ENCODE results near the gene HOXD4. TPM values are rescaled to one million over a fixed set of nuclear protein-coding genes. Genes with fewer than 3 reads are reported as not detected.
A peak's percentile ranks its signal among the peaks of the same experiment; 100 is the strongest.

The HOXD4 gene
- total RNA-seq, 1 experiment from 2014 or later, result not detected

DNA sequence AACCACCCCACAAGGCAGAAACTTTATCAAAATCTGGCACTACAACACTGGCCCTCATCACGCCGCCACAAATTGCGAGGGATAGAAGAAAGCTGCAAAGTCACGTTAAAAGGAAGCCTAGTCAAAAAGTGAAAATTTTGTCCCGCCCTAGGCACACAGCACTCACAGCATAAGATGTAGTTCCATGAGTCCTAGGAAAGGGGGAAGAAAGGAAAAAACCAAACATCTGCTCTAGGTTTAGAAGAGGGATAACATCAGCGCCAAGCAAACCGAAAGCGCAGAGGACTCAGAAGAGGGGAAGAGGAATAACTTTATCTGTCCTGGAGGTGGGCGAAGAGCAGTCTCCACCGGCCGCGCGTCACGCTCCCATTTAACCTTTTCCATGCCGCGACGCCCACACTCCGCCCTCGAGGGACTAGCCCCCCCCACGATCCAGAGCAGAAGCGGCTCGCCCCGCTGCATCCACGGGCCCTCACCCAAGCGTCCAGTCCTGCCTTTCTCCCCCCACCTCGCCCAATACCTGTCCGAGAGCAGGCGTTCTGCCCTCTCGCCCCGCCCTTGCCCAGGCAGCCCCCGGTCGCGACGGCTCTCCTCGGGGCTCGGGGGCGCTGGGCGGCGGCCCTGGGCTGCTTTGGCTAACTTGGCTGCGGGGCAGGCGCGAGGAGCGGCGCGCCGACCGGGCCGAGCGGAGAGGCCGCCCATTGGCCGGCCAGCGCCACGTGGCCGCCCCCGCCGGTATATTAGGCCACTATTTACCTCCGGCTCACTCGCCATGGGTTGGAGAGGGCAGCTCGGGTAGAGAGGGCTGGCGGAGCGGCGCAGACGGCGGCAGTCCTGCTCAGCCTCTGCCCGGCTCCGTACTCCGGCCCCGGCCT, 36.8 kb downstream of the HOXD4 start, which contains the start of gene HOXD1:
TSS of gene HOXD1 (plus strand) at position 770 of the 875 bp plus-strand sequence. CDS start 134 bp downstream, outside the sequence.
- DNase-seq (ENCODE audit: low read depth), result no peak

DNA sequence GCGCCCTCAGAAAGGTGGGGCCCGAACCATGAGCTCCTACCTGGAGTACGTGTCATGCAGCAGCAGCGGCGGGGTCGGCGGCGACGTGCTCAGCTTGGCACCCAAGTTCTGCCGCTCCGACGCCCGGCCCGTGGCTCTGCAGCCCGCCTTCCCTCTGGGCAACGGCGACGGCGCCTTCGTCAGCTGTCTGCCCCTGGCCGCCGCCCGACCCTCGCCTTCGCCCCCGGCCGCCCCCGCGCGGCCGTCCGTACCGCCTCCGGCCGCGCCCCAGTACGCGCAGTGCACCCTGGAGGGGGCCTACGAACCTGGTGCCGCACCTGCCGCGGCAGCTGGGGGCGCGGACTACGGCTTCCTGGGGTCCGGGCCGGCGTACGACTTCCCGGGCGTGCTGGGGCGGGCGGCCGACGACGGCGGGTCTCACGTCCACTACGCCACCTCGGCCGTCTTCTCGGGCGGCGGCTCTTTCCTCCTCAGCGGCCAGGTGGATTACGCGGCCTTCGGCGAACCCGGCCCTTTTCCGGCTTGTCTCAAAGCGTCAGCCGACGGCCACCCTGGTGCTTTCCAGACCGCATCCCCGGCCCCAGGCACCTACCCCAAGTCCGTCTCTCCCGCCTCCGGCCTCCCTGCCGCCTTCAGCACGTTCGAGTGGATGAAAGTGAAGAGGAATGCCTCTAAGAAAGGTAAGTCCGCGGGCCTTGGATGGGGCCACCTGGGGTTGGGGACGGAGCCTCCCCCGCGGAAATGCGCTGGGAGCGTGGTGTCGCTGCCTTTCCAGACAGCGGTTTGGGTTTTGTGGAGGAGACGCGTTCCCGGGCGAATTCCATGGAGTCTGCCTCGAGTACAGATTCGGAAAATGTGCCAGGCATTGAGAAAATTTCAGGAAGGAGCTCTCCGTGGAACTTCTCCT, 37.7 kb downstream of the HOXD4 start:
- DNase-seq (ENCODE audit: low read depth), result no peak

DNA sequence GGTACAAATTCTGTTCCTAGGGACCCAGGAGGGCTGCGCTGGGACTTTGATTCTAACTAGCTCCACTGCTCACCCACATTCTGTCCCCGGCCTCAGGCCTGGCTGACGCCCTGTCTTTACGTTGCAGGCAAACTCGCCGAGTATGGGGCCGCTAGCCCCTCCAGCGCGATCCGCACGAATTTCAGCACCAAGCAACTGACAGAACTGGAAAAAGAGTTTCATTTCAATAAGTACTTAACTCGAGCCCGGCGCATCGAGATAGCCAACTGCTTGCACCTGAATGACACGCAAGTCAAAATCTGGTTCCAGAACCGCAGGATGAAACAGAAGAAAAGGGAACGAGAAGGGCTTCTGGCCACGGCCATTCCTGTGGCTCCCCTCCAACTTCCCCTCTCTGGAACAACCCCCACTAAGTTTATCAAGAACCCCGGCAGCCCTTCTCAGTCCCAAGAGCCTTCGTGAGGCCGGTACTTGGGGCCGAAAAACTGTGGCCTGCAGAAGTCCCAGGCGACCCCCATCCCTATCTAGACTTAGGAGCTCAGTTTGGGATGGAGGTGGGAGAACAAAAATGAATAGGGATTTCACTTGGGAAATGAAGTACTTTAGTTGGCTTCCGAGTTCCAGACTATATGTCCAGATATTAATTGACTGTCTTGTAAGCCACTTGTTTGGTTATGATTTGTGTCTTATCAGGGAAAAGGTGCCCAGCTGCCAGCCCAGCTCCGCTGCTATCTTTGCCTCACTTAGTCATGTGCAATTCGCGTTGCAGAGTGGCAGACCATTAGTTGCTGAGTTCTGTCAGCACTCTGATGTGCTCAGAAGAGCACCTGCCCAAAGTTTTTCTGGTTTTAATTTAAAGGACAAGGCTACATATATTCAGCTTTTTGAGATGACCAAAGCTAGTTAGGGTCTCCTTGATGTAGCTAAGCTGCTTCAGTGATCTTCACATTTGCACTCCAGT, 38.6 kb downstream of the HOXD4 start:
- DNase-seq (ENCODE audit: low read depth), result no peak

DNA sequence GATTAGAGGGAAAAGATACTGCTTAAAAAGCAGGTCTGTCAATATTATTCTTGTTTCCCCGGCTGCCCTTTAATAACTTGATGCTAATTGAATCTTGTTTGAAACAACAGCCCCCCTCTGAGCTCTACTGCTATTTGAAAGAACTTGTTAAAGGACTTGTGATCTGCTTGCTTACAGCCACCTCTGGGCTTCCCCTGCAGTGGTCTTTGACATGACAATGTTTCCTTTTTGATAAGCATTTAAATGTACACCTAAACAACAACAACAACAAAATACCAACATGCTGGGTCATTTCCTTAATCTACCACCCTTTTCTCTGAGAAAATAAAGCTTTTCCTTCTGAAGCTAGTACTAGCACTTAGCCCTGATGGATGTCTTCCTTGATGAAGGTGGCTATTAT, 41.0 kb downstream of the HOXD4 start:
- DNase-seq (ENCODE audit: low read depth), result no peak

DNA sequence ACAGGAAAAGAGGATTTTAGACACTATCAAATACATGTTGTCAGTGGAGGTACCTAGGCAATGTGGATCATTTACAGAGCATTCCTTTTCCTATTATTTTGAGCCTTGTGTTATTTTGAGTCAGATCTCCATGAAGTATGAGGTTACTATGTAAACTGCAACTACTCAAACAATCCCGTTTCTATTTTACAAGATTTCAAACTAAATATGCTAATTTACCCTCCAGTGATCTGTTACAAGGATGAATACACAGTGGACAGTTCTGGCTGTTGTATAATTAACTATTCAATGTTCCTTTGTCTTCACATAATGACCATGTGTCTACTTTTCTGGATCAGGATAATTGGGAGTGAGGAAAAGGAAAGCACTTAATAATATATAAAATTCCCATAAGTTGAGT, 41.7 kb downstream of the HOXD4 start:
- no peak for DNase-seq (ENCODE audit: low read depth)

DNA sequence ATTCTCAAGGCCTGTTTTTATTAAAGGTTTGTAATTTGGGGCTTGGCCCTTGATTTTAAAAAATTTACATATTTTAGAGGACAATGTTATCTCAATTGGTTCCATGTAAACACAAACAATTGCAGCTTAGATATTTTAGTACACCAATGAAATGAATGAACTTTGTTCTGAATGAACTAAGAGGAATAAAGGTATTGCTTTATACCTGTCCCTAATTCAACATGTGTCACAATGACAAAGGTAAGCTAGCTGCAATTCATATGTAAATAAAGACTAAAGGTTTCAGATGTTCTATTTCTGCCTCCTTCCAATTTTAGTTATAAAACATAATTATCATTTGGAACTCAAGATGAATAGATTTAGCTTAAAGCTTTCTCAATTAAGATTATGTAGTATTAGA, 48.6 kb downstream of the HOXD4 start:
- DNase-seq (ENCODE audit: low read depth), result no peak

DNA sequence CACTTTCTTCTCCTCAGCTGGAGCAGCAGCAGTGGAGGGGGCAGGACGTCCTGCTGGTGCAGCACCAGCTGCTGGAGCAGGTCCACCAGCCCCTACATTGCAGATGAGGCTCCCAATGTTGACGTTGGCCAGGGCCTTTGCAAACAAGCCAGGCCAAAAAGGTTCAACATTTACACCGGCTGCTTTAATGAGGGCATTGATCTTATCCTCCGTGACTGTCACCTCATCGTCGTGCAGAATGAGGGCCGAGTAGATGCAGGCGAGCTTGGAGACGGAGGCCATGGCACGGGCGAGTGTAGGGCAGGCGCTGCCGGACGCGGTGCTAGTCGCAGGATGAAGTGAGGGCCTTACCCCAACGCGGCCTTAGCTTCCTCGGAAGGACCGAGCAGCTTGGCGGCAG, 49.6 kb downstream of the HOXD4 start:
- DNase-seq (ENCODE audit: low read depth), result no peak

DNA sequence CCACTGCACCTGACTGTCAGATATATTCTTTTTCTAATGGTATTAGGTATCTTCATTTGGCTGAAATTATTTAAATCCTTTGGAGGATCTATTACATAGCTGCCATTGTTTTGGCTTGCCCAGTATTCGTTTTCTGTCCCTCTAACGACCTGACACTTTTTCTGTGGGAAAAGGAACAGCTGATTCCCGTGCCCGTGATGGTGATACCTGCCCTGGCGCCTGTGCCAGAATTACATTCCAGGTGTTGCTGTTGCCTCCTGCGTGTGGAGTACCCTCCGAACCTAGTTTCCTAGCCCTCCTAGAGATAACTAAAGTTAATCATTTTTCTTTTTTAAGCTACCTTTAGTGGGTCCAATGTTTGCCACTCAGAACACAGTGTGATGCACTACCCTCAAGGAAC, 51.1 kb downstream of the HOXD4 start:
- no peak for DNase-seq (ENCODE audit: low read depth)

Small RNA genes lying within 50 kb of the gene (small RNA-seq; reads per million reads assigned to genes)
- gene MIR10B, result 2.7 reads per million, percentile 85 among the genes with 10 or more reads in this experiment

Other genes starting within 250 kb of the HOXD4 start
- gene LNPK, start 149.3 kb upstream of the HOXD4 start, total RNA-seq (2014; rRNA removed; shearing (Covaris generic)), result 24.6 and 29.6 TPM in 2 replicates
- not detected in 2 replicates for gene EVX2, start 67.6 kb upstream of the HOXD4 start, total RNA-seq (2014; rRNA removed; shearing (Covaris generic))
- gene HOXD13, start 58.8 kb upstream of the HOXD4 start, total RNA-seq (2014; rRNA removed; shearing (Covaris generic)), result 2.6 and 3.2 TPM in 2 replicates
- gene HOXD12, start 51.8 kb upstream of the HOXD4 start, total RNA-seq (2014; rRNA removed; shearing (Covaris generic)), result 0.10 TPM in 1 of 2 replicates, not detected in the other
- gene HOXD11, start 44.3 kb upstream of the HOXD4 start, total RNA-seq (2014; rRNA removed; shearing (Covaris generic)), result 6.4 and 8.9 TPM in 2 replicates
- 8.6 and 10.5 TPM in 2 replicates for gene HOXD10, start 34.8 kb upstream of the HOXD4 start, total RNA-seq (2014; rRNA removed; shearing (Covaris generic))
- 0.53 and 1.7 TPM in 2 replicates for gene HOXD9, start 28.8 kb upstream of the HOXD4 start, total RNA-seq (2014; rRNA removed; shearing (Covaris generic))
- gene HOXD8, start 21.8 kb upstream of the HOXD4 start, total RNA-seq (2014; rRNA removed; shearing (Covaris generic)), result 8.9 and 9.5 TPM in 2 replicates
- not detected in 2 replicates for gene HOXD3, start 5.8 kb downstream of the HOXD4 start, total RNA-seq (2014; rRNA removed; shearing (Covaris generic))
- gene HOXD1, start 37.1 kb downstream of the HOXD4 start, total RNA-seq (2014; rRNA removed; shearing (Covaris generic)), result not detected in 2 replicates
- gene MTX2, start 117.9 kb downstream of the HOXD4 start, total RNA-seq (2014; rRNA removed; shearing (Covaris generic)), result 133 and 153 TPM in 2 replicates

Measured in HT1080 (cell line).